HEK293T (cell line): ENCODE measurements around the gene ZPLD1.

ENCODE experiments used
- CTCF ChIA-PET: fragments of 350-600 bp; formaldehyde crosslinking; extraction: SDS; loops from one replicate; lab custom pipeline; 2021; ENCODE audit warnings: antibody characterized with exemption, inconsistent platforms; lab: Yijun Ruan, JAX
- POLR2A ChIA-PET: fragments of 350-600 bp; formaldehyde crosslinking; extraction: SDS; loops from one replicate; lab custom pipeline; 2020; ENCODE audit warnings: antibody characterized with exemption, inconsistent platforms; lab: Yijun Ruan, JAX
- DNase-seq: peaks from one replicate; pipeline ENCODE4 v3.0.0; 2012; ENCODE audit warnings: mixed read lengths; ENCODE audit errors: extremely low spot score
- ARNT ChIP-seq: fragments of 450-650 bp; IDR thresholded peaks from 2 replicates; pipeline ENCODE4 v1.6.1; 2017; ENCODE audit warnings: mild to moderate bottlenecking
- BHLHE40 ChIP-seq: fragments of 450-650 bp; IDR thresholded peaks from 2 replicates; pipeline ENCODE4 v1.6.1; 2016; ENCODE audit warnings: mild to moderate bottlenecking, moderate library complexity, borderline replicate concordance
- CTBP1 ChIP-seq: fragments of 450-650 bp; IDR thresholded peaks from 2 replicates; pipeline ENCODE4 v1.6.1; 2016; ENCODE audit warnings: borderline replicate concordance
- ELF4 ChIP-seq: fragments of 450-650 bp; IDR thresholded peaks from 2 replicates; pipeline ENCODE4 v1.6.1; 2017; ENCODE audit warnings: antibody characterized with exemption
- FOXA1 ChIP-seq: fragments of 450-650 bp; IDR thresholded peaks from 2 replicates; pipeline ENCODE4 v1.6.1; 2016; ENCODE audit warnings: mild to moderate bottlenecking
- FOXK2 ChIP-seq: fragments of 450-650 bp; IDR thresholded peaks from 2 replicates; pipeline ENCODE4 v1.6.1; 2016; ENCODE audit warnings: mild to moderate bottlenecking
- FOXM1 ChIP-seq: fragments of 450-650 bp; IDR thresholded peaks from 2 replicates; pipeline ENCODE4 v1.6.1; 2017; ENCODE audit warnings: mild to moderate bottlenecking, borderline replicate concordance
- HDGF ChIP-seq: fragments of 450-650 bp; IDR thresholded peaks from 2 replicates; pipeline ENCODE4 v1.6.1; 2017; ENCODE audit warnings: antibody characterized with exemption, borderline replicate concordance
- L3MBTL2 ChIP-seq: fragments of 450-650 bp; conservative IDR thresholded peaks from 2 replicates; pipeline ENCODE4 v1.6.1; 2016; ENCODE audit warnings: mild to moderate bottlenecking
- LEF1 ChIP-seq: fragments of 450-650 bp; IDR thresholded peaks from 2 replicates; pipeline ENCODE4 v1.6.1; 2017; ENCODE audit warnings: mild to moderate bottlenecking, borderline replicate concordance
- NFRKB ChIP-seq: fragments of 450-650 bp; IDR thresholded peaks from 2 replicates; pipeline ENCODE4 v1.6.1; 2016; ENCODE audit warnings: mild to moderate bottlenecking, moderate library complexity
- SP1 ChIP-seq: fragments of 450-650 bp; IDR thresholded peaks from 2 replicates; pipeline ENCODE4 v1.6.1; 2017
- SUZ12 ChIP-seq: fragments of 450-650 bp; IDR thresholded peaks from 2 replicates; pipeline ENCODE4 v1.6.1; 2016; ENCODE audit warnings: mild to moderate bottlenecking
- TARDBP ChIP-seq: fragments of 450-650 bp; IDR thresholded peaks from 2 replicates; pipeline ENCODE4 v1.6.1; 2016
- ZNF384 ChIP-seq: fragments of 450-650 bp; IDR thresholded peaks from 2 replicates; pipeline ENCODE4 v1.6.1; 2016
- TF ChIP-seq, protein P1 (sequence below): fragments of 450-650 bp; IDR thresholded peaks from 2 replicates; pipeline ENCODE4 v1.6.1; 2016

Gene ZPLD1

DNA sequence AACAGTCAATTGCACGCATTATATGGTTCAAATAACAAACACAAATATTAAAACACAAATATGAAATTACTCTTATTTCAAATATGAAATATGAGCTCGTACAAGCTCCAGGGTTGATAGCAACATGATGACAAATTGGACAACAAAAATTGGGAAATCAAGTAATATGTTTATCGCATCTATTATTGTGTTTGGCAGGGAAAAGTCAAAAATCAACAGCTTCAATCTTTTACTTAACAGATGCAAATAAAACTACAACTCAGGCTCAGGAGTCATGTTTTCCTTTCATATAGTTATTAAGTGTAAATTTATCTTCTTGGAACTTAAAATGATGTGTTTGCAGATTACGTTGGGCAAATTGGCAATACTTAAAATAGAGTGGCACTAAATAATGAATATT, 41.4 kb downstream of the ZPLD1 start:
- TF ChIP-seq FOXM1 (no peak), LEF1 (no peak), ZNF384 (no peak), SP1 (no peak), BHLHE40 (no peak), CTBP1 (no peak)
- no peak for DNase-seq
- POLR2A ChIA-PET: no interaction called here
- CTCF ChIA-PET: interaction anchor here (1.5 kb wide), 1 partner anchor 246 kb away, joined by 4 read pairs; no protein-coding TSS in a partner anchor

DNA sequence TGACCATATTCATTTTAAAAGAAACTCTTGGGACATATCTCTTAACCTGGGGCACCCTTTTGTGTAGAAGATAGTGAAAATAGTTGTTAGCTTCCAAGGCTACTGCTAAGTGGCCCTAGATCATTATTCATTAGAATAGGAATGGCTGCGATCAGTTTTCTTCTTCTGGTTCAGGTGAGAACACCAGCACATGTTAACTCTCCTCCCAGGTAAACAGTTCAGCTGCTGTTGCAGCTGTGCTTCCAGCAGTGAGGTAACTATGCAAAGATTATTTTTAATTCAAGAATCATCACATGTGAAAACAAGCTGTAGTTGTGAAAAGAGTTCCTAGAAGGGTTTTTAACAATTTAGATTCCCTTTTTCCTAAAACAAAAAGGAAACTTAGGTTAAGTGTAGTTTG, 43.3 kb downstream of the ZPLD1 start:
- POLR2A ChIA-PET: no interaction called here
- TF ChIP-seq SP1 (no peak), ZNF384 (no peak), NFRKB (no peak), SUZ12 (no peak), FOXK2 (no peak)
- TF ChIP-seq, protein P1, sequence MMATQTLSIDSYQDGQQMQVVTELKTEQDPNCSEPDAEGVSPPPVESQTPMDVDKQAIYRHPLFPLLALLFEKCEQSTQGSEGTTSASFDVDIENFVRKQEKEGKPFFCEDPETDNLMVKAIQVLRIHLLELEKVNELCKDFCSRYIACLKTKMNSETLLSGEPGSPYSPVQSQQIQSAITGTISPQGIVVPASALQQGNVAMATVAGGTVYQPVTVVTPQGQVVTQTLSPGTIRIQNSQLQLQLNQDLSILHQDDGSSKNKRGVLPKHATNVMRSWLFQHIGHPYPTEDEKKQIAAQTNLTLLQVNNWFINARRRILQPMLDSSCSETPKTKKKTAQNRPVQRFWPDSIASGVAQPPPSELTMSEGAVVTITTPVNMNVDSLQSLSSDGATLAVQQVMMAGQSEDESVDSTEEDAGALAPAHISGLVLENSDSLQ: no peak
- CTCF ChIA-PET: no interaction called here
- DNase-seq: no peak

DNA sequence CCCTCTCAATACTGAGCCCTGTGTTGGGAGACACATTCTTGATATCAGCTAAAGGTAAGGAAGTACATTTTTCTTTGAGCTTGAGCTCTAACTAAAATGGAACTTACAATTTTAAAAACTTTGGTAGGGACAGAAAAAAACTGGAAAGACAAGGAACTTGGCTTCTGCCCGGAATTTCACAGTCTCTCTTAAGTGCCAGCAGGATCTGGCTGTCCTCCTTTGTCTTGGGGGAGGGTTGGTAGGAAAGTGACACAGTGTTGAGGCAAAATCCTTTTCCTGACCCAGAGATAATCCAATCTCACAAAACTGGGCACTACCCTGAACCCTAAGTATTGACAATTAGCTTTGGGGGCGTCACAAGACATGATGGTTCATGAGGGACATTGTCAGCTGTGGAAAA, 45.3 kb downstream of the ZPLD1 start:
- POLR2A ChIA-PET: no interaction called here
- TF ChIP-seq LEF1 (no peak), TARDBP (no peak), FOXM1 (no peak)
- DNase-seq: no peak
- CTCF ChIA-PET: interaction anchor here (1.2 kb wide), 1 partner anchor 9 kb away, joined by 3 read pairs; no protein-coding TSS in a partner anchor

DNA sequence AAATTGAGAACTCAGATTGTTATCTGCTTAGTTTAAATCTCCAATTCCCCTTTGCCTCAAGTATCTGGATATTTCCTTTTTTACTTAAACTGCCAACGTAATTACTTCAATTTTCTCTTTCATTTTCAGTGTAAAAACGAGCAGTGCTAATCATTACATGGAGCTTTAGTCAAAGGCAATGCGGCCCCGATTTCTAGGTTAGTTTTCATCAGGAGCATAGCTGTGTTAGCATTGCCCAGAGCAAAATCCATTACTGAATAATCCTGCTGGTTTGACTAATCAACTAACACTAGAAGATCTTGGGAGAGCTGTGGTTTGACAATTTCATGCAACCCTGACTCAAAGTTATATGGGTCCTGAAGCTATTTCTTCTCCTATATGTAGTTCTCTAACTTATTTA, 46.2 kb downstream of the ZPLD1 start:
- DNase-seq: no peak
- ChIA-PET CTCF (interaction anchor here (0.6 kb wide), 1 partner anchor 678 kb away, joined by 3 read pairs; no protein-coding TSS in a partner anchor), POLR2A (no interaction called here)
- TF ChIP-seq BHLHE40 (no peak), CTBP1 (no peak), ZNF384 (no peak), ELF4 (no peak), NFRKB (no peak), TARDBP (no peak), FOXK2 (no peak), ARNT (no peak), SUZ12 (no peak)
- TF ChIP-seq, protein P1: no peak

DNA sequence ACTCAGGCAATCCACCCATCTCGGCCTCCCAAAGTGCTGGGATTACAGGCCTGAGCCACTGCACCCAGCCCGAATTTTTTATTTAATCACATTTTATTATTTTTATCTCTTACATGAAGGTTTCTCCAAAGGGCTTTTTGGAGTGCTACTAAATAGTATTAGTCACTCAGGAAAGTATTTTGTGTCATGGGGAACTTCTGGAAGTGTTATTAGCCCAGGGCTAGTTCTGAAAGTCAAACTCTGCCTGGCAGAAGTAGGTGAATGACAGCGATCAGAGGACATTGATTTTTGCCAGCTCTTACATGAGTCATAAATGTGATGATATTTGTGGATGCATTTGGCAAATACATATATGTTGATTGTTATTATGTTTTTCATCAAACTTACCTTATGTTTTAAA, 48.7 kb downstream of the ZPLD1 start:
- POLR2A ChIA-PET: no interaction called here
- DNase-seq: no peak
- TF ChIP-seq ARNT (no peak), NFRKB (no peak), LEF1 (no peak), HDGF (no peak), FOXK2 (no peak), ZNF384 (no peak), L3MBTL2 (no peak), BHLHE40 (no peak), FOXA1 (no peak), ELF4 (no peak), TARDBP (no peak)
- TF ChIP-seq, protein P1: no peak
- CTCF ChIA-PET: no interaction called here

DNA sequence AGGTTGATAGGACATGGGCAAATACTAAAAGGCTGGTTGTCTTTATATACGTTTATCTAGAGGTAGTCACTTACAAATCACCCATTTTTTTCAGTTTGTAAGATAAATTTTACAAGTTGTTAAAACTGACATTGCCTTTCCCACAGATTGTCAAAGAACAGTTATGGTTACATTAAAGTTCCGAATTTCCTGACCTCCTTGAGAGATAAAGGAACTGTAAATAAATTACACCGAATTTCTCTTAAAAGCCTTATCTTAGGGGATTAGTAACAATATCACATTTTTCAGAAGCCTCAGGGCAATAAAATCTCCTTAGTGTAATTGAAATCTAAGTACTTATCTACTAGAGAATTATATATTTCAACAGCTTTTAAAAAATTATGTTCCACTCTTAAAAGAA, 49.5 kb downstream of the ZPLD1 start:
- POLR2A ChIA-PET: no interaction called here

More for the DNA sequence above, 49.5 kb downstream of the ZPLD1 start:
- CTCF ChIA-PET: no interaction called here
- TF ChIP-seq HDGF: no peak
- TF ChIP-seq FOXA1: no peak
- no peak for TF ChIP-seq LEF1
- TF ChIP-seq, protein P1: no peak
- TF ChIP-seq L3MBTL2: no peak
- no peak for TF ChIP-seq SUZ12
- no peak for TF ChIP-seq SP1
- no peak for TF ChIP-seq ZNF384
- no peak for DNase-seq
